ENCODE results near the gene CCDC141.

Gene CCDC141

DNA sequence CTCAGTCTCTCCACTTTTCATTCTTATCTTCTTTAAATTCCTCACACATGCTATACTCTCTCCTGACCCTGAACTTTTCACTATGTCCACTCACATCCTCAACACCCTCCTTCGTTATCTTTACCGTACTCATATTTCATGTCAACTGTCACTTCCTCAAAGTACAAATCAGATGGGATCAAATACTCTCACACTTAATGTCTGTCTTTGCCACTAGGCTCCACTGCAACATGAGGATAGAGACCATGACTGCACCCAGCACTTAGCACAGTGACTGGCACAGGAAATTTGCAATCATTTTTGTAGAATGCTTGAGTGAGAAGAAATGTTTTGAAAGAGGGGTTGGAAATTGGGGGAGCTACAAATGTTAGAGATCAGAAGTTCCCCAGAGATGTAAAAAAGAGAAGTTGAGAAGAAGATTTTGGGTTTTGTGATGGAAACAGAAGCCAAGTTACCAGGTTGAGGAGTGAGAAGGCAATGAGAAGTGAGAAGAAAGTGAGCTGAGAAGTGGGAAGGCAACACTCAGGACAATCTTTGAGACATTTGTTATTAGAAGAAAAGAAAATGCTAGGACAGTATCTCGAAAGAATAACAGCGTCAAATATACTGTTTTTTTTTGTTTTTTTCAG is 87.0 kb downstream of the CCDC141 start:
- no peak for DNase-seq

GRCh38 chr2:178962152-178962551 is 87.8 kb downstream of the CCDC141 start:
- DNase-seq, result no peak

GRCh38 chr2:178954049-178954448 is 95.9 kb downstream of the CCDC141 start:
- DNase-seq, result no peak

- DNase-seq, result no peak
These were observed 98.5 kb downstream of the CCDC141 start for GRCh38 chr2:178951266-178952006.

GRCh38 chr2:178949584-178949983 is 100.4 kb downstream of the CCDC141 start:
- DNase-seq, result no peak

GRCh38 chr2:178949151-178949550 is 100.8 kb downstream of the CCDC141 start:
- no peak for DNase-seq

GRCh38 chr2:178947006-178947405 is 102.9 kb downstream of the CCDC141 start:
- DNase-seq, result no peak

DNA sequence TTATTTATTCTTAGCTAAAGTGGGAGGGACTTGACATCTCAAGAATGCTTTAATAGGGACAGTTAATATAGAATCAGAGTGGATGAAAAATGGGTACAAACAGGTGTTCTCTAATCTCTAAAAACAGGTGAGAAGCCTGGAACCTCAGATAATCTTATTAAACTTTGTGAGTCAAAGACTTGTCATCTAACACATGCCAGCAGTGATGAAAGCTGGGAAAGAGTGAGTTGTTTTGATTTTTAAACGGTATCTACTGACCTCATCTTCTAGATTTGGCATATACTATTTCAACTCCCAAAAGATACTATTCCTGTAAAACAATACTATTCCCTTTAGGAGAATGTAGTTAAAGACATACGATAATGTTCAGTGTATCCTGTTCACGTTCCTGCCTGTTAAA is 103.4 kb downstream of the CCDC141 start:
- no peak for DNase-seq

GRCh38 chr2:178943745-178944144 is 106.2 kb downstream of the CCDC141 start:
- DNase-seq, result no peak

- DNase-seq, result no peak
These were observed 115.4 kb downstream of the CCDC141 start for GRCh38 chr2:178934571-178934970.

GRCh38 chr2:178933493-178933892 is 116.4 kb downstream of the CCDC141 start:
- no peak for DNase-seq

DNA sequence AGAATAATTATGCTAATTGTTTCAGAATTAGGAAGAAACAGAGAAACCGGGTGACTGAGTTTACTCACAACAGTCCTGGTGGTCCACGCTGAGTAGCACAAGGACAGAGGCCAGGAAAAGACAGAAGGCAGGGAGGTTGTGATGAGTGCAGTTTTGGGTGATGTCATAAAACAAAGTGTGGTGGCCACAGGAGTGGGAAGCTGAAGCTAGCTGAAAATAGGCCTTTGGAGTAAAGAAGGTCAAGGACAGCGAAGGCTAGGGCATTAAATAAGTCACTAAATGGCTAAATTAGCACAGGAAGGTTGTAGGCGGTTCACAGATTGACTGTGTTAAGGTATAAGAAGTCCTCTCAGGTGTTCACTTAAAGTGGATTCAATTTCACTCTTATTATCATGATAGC is 121.9 kb downstream of the CCDC141 start:
- DNase-seq, result no peak

GRCh38 chr2:178927173-178927572 is 122.8 kb downstream of the CCDC141 start:
- no peak for DNase-seq

DNA sequence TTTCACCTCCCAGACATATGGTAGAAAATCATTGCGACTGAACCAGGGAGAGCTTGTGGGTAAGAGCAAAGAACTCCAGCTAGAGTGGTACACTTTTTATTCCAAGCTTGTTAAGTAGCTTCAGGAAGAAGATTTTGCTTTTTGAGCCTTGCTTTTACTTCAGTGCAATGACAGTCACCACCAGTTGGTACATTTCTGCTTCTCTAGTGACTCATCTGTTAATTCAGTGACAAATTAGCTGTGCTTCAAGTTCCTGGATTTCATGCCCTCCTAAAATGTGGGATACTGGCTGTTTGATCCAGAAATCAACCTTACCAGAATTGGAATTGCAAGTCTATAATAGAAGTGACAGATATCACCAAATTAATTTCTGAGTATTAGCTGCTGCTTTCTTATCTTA is 125.1 kb downstream of the CCDC141 start:
- no peak for DNase-seq

DNA sequence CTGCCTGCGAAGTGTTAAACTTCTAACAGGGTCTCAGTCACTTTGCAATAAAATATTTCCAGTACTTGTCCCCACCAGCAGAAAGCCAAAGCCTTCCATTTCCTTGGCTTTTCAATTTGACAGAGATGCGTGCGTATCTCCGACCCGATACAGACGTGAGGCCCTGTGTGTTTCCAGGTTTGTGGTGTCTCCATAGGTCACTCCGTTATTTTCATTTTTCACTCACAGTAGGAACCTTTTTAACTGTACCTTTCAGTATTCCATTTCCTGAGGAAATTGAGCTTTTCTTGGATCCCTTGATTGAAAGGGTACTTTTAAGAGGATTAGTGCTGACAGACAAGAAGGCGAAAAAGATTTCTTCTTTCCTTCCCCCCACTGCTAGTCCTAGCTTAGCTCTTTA is 126.4 kb downstream of the CCDC141 start:
- DNase-seq, result no peak

DNA sequence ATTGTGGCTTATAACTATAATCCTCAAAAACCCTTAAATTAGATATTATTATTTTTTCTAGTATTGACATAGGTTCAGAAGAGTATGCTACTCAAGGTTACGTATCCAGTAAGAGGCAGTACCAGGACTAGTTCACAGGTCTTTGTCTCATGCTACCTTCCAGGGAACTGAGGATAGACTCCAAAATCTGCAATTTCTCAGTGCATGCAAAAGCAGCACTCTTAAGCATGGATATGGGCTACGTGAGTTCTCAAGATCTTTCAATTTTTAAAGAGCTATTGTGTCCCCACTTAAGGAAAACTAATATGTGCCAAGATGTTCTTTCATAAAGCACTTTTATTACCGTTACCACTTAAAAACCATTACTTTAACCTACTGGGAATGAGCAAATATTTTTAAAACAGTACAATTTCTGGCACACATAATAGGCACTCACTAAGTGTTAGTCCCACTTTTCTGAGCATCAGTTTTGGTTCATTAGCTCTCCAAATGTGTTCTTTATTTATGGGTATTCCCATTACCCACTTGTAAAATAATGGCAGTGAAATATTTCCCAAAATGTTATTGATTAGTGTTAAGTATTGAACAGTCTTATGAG is 128.9 kb downstream of the CCDC141 start:
- DNase-seq, result no peak

DNA sequence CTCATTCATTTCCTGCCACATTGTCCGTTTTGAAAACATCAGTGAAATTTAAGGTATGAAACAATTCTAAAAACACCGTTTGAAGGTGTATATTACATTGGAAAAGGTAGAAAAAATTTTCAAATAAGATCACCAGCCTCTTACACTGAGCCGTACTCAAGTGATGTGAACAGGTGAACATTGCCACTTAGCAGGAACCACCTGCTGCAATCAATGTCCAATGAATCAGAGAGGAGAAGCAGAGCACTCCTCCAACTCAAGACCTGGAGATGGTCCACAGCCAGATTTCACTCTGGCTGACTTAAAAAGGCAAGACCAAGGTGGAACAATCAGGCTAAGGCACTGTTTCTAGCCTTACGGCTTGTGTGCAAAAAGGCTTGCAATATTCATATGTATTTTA is 132.4 kb downstream of the CCDC141 start:
- no peak for DNase-seq

DNA sequence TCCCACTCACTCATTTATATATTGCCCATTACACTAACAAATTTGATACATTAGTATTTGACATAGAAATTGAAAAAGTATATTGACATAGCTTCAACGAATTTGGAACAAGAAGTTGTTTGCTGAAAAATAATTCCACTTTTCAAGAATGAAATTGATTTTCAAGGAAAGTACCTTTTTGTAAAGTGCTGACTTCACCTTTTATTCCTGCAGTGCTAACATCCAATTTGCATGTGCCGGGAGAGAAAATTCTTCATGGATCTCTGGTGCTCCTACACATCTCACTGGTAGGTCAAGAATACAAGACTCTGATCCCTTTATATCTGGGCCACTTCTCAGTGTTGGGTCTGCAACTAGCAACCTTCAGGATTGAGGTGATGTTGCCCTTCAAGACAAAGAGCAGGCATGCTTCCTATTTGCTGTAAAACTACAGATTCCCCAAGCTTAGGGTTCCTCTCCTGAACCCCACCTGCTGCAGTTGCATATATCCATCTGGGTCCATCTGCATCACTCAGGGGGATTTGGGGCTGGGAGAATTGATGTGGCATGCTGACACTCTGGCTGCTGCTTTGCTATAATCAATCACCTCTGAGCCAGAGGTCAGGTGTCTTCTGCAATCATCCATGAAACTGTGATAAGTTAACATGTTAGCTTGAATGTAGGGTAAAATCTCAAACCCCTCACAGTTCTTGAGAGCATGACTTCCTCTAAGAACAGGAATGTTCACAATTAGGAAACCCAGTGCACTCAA is 134.3 kb downstream of the CCDC141 start:
- DNase-seq, result no peak

GRCh38 chr2:178914259-178914849 is 135.6 kb downstream of the CCDC141 start:
- DNase-seq, result peak; percentile 79

- no peak for DNase-seq
These were observed 136.9 kb downstream of the CCDC141 start for GRCh38 chr2:178913049-178913441.

DNA sequence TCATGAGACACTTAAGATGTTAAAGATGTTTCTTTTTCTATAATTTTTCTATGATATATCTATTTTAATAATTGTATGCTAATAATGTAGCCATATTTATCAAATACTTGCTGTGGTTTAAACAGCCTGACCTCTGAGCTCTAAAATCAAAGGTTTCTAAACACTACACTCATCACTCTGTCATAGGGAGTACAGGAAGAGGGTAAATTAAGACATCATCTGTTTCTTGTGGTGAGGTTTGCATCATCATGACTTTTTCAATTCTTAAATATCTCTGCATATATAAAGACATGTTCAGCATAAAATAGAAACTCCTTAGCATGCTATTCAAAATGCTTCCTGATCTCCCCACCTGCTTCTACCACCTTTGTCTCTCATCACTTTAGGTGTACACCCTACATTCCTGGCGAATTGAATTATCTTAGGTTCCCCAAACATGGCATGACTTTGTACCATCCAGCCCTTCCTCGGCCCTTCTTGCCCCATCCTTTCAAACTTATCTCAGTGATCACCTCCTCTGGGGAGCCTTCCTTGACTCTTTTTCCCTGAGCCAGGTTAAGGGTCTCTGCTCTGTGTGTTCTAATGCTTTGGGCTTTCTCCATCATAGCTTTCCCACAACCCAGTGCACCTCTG is 137.4 kb downstream of the CCDC141 start:
- peak; percentile 12 for DNase-seq

DNA sequence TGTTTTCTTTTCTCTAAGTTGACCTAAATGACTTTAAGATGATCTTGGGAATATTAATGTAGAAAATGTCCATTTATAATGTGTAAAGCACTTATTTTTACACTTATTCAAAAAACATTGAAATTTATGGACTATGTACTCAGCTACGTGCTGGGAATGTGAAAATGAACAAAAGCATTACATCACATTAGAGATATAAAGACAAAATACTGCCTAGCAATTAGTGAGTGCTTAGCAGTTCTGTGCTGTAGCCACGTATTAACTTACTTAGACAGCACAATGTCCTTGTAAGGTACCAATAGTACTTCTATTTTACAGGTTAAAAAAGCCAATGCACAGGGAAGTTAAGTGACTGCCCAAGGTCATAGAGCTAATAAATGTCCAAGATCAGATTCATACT is 138.9 kb downstream of the CCDC141 start:
- DNase-seq, result no peak

DNA sequence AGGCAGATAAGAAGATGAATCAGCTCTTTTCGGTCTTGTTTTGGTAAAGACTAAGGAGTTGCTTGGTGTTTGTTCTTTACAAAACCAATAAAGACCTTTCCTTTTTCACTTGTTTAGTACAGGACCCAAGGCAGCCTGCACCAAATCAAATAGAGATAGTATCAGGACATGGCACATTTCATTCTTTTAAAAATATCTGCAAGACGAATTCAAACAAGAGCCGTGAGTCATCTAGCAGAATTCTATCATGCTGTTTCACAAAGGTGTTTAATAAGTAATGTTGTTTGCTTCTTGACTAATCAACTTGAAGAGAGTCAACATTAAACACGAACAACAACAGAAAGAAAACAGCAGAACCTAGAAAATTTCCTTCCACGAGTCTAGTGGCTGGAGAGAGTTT is 139.9 kb downstream of the CCDC141 start:
- no peak for DNase-seq
